Activated naive CD4-positive, alpha-beta T cell treated with anti-CD3 and anti-CD28 coated beads, Interleukin-2, amount 50 U/mL, for 24 hours (primary cell): Measurements from ENCODE around the gene SAT2.
A peak's percentile ranks its signal among the peaks of the same experiment; 100 is the strongest.
"Not testable (repeated sequence)": the region's sequence is repeated elsewhere in the genome, so short reads cannot be mapped to it uniquely, and the experiment has no call there.

ENCODE experiments used
- H3K27ac Mint-ChIP-seq: one replicate; pipeline ENCODE4 v1.8.0; 2021; ENCODE audit warnings: mild to moderate bottlenecking, mixed read lengths
- H3K27me3 Mint-ChIP-seq: one replicate; pipeline ENCODE4 v1.8.0; 2021; ENCODE audit warnings: mixed read lengths
- H3K36me3 Mint-ChIP-seq: one replicate; pipeline ENCODE4 v1.8.0; 2021; ENCODE audit warnings: mixed read lengths
- H3K4me1 Mint-ChIP-seq: one replicate; pipeline ENCODE4 v1.8.0; 2021; ENCODE audit warnings: mixed read lengths
- H3K4me3 Mint-ChIP-seq: one replicate; pipeline ENCODE4 v1.8.0; 2021; ENCODE audit warnings: mild to moderate bottlenecking, mixed read lengths
- H3K9me3 Mint-ChIP-seq: one replicate; pipeline ENCODE4 v1.8.0; 2021; ENCODE audit warnings: mixed read lengths

Gene SAT2

DNA sequence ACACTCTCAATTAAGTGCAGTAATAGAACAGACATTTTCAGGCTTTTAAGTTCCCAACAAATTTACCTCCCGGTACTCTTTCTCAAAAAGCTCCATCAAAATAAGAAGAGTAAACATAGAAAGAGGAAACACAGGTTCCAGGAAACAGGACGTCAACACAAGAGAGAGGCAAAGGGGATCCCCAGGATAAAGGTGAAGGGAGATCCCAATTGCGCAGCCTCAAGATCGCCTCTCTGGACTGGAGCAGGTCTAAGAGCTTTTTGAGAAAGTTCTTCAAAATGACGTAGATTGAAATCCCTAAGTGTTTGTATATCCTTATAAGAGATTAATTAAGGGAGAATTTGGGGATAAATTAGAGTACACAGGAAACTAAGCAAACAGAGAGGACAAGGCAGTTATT, 9.0 kb downstream of the SAT2 start:
- Mint-ChIP-seq H3K4me3 (no peak overlapping the region), H3K4me1 (peaks cover 4% of the 10 kb centered on the region), H3K27ac (no peak overlapping the region), H3K36me3 (no peaks in the 10 kb centered on the region), H3K9me3 (no peaks in the 10 kb centered on the region), H3K27me3 (no peaks in the 10 kb centered on the region)

DNA sequence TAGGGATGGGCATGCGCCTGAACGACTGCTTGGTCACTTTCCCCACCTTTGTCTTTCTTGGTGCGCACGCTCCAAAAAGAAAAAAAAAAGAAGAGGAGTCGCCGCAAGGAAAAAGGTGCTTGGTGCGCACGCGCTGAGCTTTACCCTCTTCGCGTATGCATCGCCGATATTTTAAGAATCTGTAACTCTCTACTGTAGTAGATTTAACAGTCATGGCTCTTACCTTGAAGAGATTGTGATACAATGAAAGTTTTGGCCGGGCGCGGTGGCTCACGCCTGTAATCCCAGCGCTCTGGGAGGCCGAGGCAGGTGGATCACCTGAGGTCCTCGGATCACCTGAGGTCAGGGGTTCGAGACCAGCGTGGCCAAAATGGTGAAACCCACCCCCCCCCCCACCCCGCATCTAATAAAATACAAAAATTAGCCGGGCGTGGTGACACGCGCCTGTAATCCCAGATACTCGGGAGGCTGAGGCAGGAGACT, 12.3 kb downstream of the SAT2 start:
- H3K27ac Mint-ChIP-seq, result peak overlapping the region; percentile 94
- H3K27me3 Mint-ChIP-seq, result no peaks in the 10 kb centered on the region
- H3K4me1 Mint-ChIP-seq, result peaks cover 37% of the 10 kb centered on the region
- peak overlapping the region; percentile 93 for H3K4me3 Mint-ChIP-seq
- peaks cover 3% of the 10 kb centered on the region for H3K36me3 Mint-ChIP-seq
- no peaks in the 10 kb centered on the region for H3K9me3 Mint-ChIP-seq

DNA sequence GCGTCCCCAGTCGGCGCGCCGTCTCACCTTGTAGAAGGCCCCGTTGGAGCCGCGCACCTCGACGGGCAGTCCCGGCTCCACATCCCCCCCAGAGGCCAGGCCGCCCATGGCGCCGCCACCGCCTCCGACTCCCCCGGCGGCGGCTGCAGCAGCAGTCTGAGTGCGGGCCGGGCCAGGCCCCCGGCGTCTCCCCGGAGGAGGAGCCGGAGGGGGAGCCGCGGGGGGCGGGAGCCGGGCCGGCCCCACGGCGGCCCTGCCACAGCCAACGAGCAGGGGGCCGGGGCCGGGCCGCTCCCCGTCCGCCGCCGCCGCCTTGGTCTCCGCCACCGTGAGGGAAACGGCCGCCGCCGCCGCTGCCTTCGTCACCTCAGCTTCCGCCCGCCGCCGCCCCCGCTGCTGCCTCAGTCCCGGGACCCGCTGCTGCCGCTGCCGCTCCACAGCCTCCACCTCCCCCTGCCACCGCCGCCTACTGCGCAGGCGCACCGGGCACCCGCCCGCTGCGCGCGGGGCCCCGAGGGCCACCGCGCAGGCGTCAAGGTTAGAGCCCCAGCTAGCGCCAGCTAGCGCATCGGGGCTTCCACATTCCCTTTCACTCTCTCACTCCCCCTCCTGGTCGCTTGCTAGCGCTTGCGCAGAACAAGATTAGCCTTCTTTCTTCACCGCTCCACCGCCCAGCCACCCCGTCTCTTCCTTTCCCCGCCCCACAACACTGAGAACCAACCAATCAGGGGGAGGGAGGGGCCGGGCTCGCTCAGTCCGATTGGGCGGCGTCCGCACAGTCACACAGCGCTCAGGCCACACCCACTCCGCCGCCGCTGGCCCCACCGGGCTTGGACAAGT, 13.0 kb downstream of the SAT2 start, which contains the start of gene FXR2:
TSS of gene FXR2 (minus strand) at position 473 of the 840 bp plus-strand sequence. CDS start at position 108, 365 bp downstream.
- peaks cover 39% of the 10 kb centered on the region for H3K4me1 Mint-ChIP-seq
- peak within 1 kb of the TSS; percentile 99 for H3K4me3 Mint-ChIP-seq
- peak within 1 kb of the TSS; percentile 98 for H3K27ac Mint-ChIP-seq
- peaks cover 3% of the 10 kb centered on the region for H3K36me3 Mint-ChIP-seq
- H3K9me3 Mint-ChIP-seq, result no peaks in the 10 kb centered on the region
- no peaks in the 10 kb centered on the region for H3K27me3 Mint-ChIP-seq

DNA sequence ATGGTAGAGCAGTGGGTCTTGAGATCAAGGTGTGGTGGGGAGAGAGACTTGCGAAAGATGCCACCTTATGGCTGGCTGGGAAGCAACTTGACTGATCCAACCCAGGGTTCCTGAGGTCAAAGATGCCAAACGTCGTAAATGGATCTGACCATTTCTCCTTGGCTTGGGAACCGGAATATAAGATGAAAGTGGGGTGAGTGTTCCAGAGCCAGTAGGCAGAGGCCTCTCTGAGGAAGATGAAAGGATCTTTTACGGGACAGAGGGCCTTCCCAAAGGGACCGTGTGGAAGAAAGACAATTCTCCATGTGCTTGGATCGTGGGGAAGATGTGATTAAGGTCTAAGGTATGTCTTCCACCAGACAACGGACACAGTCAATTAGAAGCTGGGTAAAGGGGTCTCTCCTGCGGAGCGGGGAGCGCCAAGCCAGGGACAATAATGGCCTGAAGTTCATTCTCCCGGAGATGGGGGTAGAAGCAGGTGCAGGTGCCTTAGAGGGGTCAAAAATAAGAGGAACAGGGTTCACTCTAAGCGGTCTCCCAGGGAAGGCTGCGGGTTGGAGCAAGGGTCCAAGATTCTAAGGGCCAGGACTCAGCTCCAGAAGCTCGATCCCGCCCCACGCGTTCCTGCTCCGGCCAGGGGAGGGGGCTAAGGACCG, 13.7 kb downstream of the SAT2 start:
- peak overlapping the region; percentile 98 for H3K27ac Mint-ChIP-seq
- H3K36me3 Mint-ChIP-seq, result peaks cover 4% of the 10 kb centered on the region
- H3K4me1 Mint-ChIP-seq, result peaks cover 44% of the 10 kb centered on the region

DNA sequence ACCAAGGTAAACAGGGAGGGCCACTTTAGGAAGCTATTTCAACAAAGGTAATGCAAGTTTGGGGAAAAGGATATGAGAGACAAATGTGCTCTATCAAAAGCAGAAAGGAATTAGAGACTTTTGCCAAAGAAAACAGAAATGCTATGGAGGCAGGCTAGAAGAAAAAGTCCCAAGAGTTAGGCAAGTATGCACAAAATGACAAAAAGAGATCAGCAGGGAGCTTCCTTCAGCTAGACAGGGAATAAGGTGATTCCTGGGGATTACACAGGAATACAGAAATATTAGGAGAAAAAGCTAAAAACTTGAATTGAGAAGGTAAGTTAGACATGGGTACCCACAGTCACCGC, 15.4 kb downstream of the SAT2 start:
- Mint-ChIP-seq H3K27me3 (no peaks in the 10 kb centered on the region), H3K4me1 (peaks cover 49% of the 10 kb centered on the region), H3K36me3 (peaks cover 4% of the 10 kb centered on the region), H3K4me3 (peak overlapping the region; percentile 99), H3K9me3 (no peaks in the 10 kb centered on the region), H3K27ac (peak overlapping the region; percentile 76)

More for the DNA sequence above, 13.7 kb downstream of the SAT2 start:
- Mint-ChIP-seq H3K9me3 (no peaks in the 10 kb centered on the region), H3K27me3 (no peaks in the 10 kb centered on the region), H3K4me3 (peak overlapping the region; percentile 99)

DNA sequence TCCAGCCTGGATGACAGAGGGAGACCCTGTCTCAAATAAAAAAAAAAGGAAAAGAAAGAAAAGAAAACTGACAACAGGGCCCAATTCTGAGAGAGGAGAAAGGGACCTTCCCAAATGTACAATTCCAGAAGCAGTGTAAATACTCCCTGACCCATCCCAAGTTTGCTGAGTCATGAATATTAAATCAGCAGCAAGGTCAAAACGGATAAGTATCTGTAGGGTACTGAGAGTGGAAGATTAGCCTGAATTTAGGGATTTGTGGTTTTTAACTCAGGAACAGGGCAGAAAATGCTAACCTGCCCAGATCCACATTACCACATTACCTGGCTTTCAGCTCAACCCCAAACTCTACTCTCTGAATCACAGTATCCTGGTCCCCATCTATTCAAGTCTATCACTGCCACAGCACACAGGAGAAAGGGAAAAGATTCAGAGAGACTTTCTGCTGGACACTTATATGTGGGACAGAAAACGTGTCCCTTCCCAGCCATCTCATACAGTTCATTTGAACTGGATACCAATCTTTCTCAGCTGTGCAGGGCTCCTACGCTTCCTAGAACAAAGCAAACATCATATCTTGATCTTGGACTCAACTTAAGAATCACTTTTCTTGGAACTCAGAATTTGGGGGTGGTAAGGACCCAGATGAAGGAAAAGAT, 15.9 kb downstream of the SAT2 start:
- Mint-ChIP-seq H3K36me3 (peaks cover 4% of the 10 kb centered on the region), H3K4me1 (peaks cover 49% of the 10 kb centered on the region), H3K9me3 (no peaks in the 10 kb centered on the region), H3K27me3 (no peaks in the 10 kb centered on the region), H3K27ac (peak overlapping the region; percentile 76), H3K4me3 (peak overlapping the region; percentile 99)

DNA sequence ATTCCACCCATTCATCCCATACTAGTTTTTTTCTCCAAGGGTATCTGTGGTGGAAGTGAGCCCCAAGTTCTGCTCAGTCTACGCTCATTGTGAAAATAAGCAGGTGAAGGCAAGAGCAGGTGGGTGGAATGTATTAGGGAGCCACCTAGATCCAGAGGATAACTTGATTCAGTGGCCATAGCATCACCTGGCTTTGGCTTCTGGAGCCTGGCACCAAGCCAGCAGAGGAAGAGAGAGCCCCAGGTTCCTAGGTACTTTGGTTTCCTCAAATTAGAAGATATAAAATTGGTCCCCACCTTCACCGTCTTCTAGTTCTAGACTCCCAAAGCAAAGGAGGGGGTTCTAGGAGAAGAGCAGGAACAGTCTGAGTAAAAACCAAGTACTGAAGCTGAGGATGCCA, 17.0 kb downstream of the SAT2 start:
- Mint-ChIP-seq H3K27ac (peak overlapping the region; percentile 35), H3K4me1 (peaks cover 58% of the 10 kb centered on the region), H3K4me3 (no peak overlapping the region), H3K27me3 (no peaks in the 10 kb centered on the region), H3K9me3 (no peaks in the 10 kb centered on the region), H3K36me3 (peaks cover 6% of the 10 kb centered on the region)

DNA sequence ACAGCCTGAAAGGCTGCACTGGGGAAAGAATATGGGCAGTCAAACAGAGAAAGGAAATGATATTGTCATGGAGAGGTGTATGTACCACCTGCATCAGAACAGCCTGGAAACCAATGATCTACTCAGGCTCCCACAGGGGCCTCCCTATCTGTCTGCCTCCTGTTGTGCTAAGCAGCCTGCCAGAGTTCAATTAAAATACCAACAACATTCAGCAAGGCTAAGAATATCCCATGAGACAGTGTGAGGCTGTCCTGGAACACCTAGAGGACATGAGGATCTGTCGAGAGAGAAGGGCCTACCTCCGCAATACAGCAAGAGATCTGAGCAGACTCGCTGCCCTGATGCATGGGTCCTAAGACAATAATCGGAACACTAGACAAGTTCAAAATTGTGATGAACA, 21.3 kb downstream of the SAT2 start:
- H3K36me3 Mint-ChIP-seq, result peaks cover 8% of the 10 kb centered on the region
- H3K4me1 Mint-ChIP-seq, result peaks cover 32% of the 10 kb centered on the region
- H3K27me3 Mint-ChIP-seq, result no peaks in the 10 kb centered on the region
- H3K4me3 Mint-ChIP-seq, result no peak overlapping the region
- no peak overlapping the region for H3K27ac Mint-ChIP-seq
- no peaks in the 10 kb centered on the region for H3K9me3 Mint-ChIP-seq

DNA sequence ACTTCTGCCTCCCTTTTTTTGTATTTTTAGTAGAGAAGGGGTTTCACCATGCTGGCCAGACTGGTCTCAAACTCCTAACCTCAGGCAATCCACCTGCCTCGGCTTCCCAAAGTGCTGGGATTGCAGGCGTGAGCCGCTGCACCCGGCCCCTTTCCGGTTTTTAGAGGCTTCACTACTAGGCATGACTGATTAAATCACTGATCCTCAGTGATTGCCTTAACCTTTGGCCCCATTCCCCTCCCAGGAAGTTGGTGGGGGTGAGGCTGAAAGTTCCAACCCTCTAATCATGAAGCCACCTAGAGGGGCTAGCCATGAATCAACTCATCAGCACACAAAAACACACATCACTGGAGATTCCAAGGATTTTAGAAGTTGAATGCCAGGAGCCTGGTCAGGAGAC, 30.1 kb downstream of the SAT2 start:
- not testable (repeated sequence) for H3K4me1 Mint-ChIP-seq, H3K4me3 Mint-ChIP-seq, H3K9me3 Mint-ChIP-seq, H3K27me3 Mint-ChIP-seq, H3K27ac Mint-ChIP-seq
- H3K36me3 Mint-ChIP-seq, result peaks cover 24% of the 10 kb centered on the region

DNA sequence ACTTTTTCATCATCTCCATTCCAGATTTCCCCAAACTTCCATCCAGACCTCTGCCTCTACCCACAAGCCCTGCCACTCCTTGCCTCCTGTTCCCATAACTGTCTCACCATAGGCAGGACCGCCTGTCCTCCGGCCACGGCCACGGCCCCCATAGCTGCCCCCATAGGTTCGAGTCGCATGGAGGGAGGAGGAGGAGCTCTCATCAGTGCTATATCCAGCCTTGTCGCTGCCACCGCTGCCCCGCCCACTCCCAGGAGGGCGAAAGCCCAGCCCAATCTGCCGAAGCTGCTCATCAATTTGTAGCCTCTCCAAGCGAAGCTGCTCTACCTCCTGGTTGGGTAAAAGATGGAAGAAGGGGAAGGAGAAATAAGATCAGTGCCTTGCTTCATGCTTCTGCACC, 34.3 kb downstream of the SAT2 start:
- Mint-ChIP-seq H3K27me3 (no peaks in the 10 kb centered on the region), H3K4me3 (no peak overlapping the region), H3K9me3 (no peaks in the 10 kb centered on the region), H3K27ac (peak overlapping the region; percentile 19), H3K36me3 (peaks cover 23% of the 10 kb centered on the region), H3K4me1 (no peaks in the 10 kb centered on the region)

DNA sequence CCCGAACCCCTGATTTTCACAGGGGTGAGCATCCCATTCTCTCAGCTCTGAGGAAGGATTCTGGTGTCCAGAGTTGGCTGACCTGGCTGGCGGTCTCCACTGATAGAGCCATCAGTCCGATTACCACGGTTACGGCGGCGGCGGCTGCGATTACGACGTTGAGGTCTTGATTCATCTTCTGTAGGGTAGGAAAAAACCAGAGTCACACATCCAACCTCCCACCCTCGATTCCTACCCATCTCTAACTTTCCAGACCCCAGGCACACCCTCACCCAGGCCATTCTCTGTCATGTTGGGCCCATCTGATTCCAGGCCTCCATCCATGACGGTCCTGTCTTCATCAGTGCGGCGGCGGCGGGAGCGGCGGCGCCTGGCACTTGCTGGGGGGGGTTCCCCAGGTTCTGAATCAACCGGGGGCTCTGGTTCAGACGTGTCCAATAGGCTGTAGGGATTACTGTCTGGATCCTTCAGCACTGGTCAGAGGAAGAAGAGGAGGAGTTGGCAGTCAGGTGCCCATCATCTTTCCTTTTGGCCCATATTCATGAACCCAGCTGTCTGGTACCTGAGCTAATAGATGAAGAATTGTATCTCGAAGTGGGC, 35.1 kb downstream of the SAT2 start:
- Mint-ChIP-seq H3K4me1 (no peaks in the 10 kb centered on the region), H3K27ac (no peak overlapping the region), H3K36me3 (peaks cover 23% of the 10 kb centered on the region), H3K9me3 (no peaks in the 10 kb centered on the region), H3K4me3 (no peak overlapping the region), H3K27me3 (no peaks in the 10 kb centered on the region)

DNA sequence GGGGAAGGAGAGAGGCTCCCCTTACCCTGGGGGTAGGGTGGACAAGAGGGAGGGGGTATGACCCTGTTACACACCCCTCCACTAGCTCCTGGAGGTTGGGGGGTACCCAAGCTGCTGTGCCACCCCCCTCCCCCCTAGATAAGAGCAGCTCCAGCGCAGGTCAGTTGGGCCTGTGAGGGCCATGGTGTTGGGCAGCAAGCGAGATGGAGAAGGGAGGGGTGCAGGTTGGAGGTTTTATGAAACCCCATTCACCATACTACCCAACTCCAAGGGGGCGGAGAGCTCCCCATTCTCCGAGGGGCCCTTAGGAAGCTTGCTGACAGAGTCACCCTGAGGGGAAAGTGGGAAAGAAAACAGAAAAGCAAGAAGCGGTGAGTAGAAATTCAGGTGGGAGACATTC, 36.0 kb downstream of the SAT2 start:
- no peaks in the 10 kb centered on the region for H3K27me3 Mint-ChIP-seq
- H3K4me1 Mint-ChIP-seq, result no peaks in the 10 kb centered on the region
- no peak overlapping the region for H3K27ac Mint-ChIP-seq
- peaks cover 21% of the 10 kb centered on the region for H3K36me3 Mint-ChIP-seq
- H3K4me3 Mint-ChIP-seq, result no peak overlapping the region
- no peaks in the 10 kb centered on the region for H3K9me3 Mint-ChIP-seq

DNA sequence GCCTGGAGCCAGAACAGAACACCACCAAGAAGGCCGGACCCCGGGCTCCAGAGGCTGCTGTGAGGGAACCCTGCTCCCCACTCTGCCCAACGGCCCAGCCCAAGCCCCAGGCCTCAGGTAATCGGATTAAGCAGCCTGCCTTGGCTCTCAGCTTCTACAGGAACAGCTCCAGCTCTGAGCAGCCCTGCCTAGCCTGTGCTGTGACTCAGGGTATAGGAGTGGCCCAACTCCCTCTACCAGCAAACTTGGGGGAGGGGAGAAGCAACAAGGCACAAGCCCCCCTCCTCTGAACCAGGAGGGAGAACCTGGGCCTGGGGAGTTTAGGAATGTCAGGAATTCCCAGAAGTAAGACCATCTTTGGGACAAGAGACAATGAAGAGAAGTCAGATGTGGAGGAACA, 36.9 kb downstream of the SAT2 start:
- Mint-ChIP-seq H3K27me3 (no peaks in the 10 kb centered on the region), H3K4me3 (no peak overlapping the region), H3K4me1 (peaks cover 2% of the 10 kb centered on the region), H3K27ac (peak overlapping the region; percentile 74), H3K9me3 (no peaks in the 10 kb centered on the region), H3K36me3 (peaks cover 21% of the 10 kb centered on the region)

DNA sequence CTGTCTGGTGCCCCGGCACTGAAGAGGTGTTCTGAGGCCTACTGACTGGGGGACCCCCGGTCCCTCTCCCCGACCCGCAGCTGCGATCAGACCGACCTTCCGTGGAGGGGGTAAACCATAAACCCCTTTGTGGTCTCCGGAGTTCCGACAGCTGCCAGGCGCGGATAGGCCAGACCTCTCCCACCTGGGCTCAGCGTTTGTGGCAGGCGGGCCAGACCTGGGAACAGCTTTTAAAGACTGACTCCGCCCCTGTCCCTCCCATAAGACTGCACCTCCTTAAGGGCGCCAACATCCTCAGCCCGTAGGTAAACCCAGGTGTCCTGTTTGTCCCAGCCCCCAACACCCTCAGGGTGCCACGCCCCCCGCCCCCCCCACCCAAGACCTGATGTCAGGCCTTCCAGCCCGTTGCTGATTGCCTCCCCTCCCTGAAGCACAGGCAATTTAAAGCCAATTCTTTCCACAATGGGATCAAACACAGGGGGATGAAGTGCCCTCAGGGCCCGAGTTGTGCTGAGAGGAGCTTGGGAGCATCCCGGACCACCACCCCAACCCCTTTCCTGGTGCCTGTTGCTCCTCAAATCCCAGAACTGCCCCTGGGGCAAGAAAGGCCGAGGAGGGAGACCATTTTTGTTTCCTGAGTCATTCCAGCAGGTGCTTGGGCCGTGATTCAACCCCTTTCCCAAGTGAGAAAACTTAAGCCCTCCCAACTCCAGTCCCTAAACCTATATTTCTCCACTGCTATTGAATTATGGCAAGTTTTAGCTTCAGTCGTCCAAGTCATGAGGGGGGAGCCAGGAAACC, 37.5 kb downstream of the SAT2 start, which contains the start of gene SOX15:
TSS of gene SOX15 (minus strand) at position 204 of the 801 bp plus-strand sequence. CDS start 418 bp downstream, outside the sequence.
- Mint-ChIP-seq H3K27me3 (no peaks in the 10 kb centered on the region), H3K36me3 (peaks cover 16% of the 10 kb centered on the region), H3K4me1 (peaks cover 6% of the 10 kb centered on the region), H3K9me3 (no peaks in the 10 kb centered on the region), H3K27ac (peak within 1 kb of the TSS; percentile 74), H3K4me3 (no peak within 1 kb of the TSS)
